Liver (tissue), 3 donors: ENCODE measurements around the gene BPIFA2.

Source experiments
- FOXA1 ChIP-seq: IDR thresholded peaks from 2 replicates; pipeline ENCODE4 v1.6.1; 2016; ENCODE audit warnings: antibody characterized with exemption
- GABPA ChIP-seq, 2 donors: IDR thresholded peaks in 1 of 2; conservative IDR thresholded peaks in 1 of 2; 2 replicates each; pipeline ENCODE4 v1.6.1; 2016; ENCODE audit warnings: antibody characterized with exemption in 2 of 2, mild to moderate bottlenecking in 1 of 2, moderate library complexity in 1 of 2
- JUND ChIP-seq, 2 donors: IDR thresholded peaks; 2 replicates each; pipeline ENCODE4 v1.6.1; 2016; ENCODE audit warnings: antibody characterized with exemption in 2 of 2
- RAD21 ChIP-seq, 2 donors: IDR thresholded peaks; 2 replicates each; pipeline ENCODE4 v1.6.1; 2016; ENCODE audit warnings: antibody characterized with exemption in 2 of 2, mild to moderate bottlenecking in 2 of 2
- SP1 ChIP-seq: IDR thresholded peaks from 2 replicates; pipeline ENCODE4 v1.6.1; 2018; ENCODE audit warnings: antibody characterized with exemption, mild to moderate bottlenecking
- TAF1 ChIP-seq: conservative IDR thresholded peaks from 2 replicates; pipeline ENCODE4 v1.6.1; 2016; ENCODE audit warnings: antibody characterized with exemption, mild to moderate bottlenecking
- YY1 ChIP-seq: IDR thresholded peaks from 2 replicates; pipeline ENCODE4 v1.6.1; 2016; ENCODE audit warnings: antibody characterized with exemption, mild to moderate bottlenecking
- TF ChIP-seq, protein P1 (sequence below): fragments of 150-350 bp; IDR thresholded peaks from 2 replicates; pipeline ENCODE4 v1.5.1; 2017; ENCODE audit warnings: improper control_type of control experiment, low read depth, low read length; ENCODE audit not compliant: missing input control
- TF ChIP-seq, protein P2 (sequence below): IDR thresholded peaks from 2 replicates; pipeline ENCODE4 v1.6.1; 2016; ENCODE audit warnings: antibody characterized with exemption, mild to moderate bottlenecking
- TF ChIP-seq, protein P3 (sequence below): IDR thresholded peaks from 2 replicates; pipeline ENCODE4 v1.6.1; 2016; ENCODE audit warnings: antibody characterized with exemption
- TF ChIP-seq, protein P4 (sequence below): IDR thresholded peaks from 2 replicates; pipeline ENCODE4 v1.6.1; 2016; ENCODE audit warnings: antibody characterized with exemption
- TF ChIP-seq, protein P5 (sequence below): IDR thresholded peaks from 2 replicates; pipeline ENCODE4 v1.6.1; 2016; ENCODE audit warnings: antibody characterized with exemption
- donor health status: healthy.
- donor health status: healthy.

DNA sequence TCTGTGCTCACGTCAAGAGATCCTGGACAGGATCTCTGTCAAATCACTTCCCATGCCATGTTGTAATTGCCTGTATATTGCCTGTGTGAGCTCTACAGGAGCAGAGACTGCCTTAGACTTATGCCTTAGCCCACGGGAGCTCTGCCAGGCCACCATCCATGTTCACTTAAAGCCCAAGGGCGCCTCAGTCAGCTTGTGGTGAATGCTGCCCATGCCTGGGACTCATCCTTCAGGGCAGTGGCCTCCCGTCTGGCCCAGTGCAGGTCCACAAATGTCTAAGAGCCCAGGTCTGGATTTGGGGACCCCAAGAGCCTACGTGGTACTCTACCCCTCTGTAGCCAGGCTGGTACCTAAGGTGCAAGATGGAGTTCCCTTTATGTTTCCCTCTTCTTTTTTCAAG lies 22.4 kb upstream of the BPIFA2 start:
- TF ChIP-seq RAD21 (IDR thresholded peaks at IDR 0.05) (no peak), YY1 (no peak), GABPA (IDR thresholded peaks at IDR 0.05 in 1 of 2, conservative IDR thresholded peaks at IDR 0.05 in 1 of 2) (no peak), SP1 (no peak), FOXA1 (no peak), TAF1 (no peak), JUND (IDR thresholded peaks at IDR 0.05) (no peak)
- TF ChIP-seq, protein P1, sequence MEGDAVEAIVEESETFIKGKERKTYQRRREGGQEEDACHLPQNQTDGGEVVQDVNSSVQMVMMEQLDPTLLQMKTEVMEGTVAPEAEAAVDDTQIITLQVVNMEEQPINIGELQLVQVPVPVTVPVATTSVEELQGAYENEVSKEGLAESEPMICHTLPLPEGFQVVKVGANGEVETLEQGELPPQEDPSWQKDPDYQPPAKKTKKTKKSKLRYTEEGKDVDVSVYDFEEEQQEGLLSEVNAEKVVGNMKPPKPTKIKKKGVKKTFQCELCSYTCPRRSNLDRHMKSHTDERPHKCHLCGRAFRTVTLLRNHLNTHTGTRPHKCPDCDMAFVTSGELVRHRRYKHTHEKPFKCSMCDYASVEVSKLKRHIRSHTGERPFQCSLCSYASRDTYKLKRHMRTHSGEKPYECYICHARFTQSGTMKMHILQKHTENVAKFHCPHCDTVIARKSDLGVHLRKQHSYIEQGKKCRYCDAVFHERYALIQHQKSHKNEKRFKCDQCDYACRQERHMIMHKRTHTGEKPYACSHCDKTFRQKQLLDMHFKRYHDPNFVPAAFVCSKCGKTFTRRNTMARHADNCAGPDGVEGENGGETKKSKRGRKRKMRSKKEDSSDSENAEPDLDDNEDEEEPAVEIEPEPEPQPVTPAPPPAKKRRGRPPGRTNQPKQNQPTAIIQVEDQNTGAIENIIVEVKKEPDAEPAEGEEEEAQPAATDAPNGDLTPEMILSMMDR: no peak
- TF ChIP-seq, protein P2, sequence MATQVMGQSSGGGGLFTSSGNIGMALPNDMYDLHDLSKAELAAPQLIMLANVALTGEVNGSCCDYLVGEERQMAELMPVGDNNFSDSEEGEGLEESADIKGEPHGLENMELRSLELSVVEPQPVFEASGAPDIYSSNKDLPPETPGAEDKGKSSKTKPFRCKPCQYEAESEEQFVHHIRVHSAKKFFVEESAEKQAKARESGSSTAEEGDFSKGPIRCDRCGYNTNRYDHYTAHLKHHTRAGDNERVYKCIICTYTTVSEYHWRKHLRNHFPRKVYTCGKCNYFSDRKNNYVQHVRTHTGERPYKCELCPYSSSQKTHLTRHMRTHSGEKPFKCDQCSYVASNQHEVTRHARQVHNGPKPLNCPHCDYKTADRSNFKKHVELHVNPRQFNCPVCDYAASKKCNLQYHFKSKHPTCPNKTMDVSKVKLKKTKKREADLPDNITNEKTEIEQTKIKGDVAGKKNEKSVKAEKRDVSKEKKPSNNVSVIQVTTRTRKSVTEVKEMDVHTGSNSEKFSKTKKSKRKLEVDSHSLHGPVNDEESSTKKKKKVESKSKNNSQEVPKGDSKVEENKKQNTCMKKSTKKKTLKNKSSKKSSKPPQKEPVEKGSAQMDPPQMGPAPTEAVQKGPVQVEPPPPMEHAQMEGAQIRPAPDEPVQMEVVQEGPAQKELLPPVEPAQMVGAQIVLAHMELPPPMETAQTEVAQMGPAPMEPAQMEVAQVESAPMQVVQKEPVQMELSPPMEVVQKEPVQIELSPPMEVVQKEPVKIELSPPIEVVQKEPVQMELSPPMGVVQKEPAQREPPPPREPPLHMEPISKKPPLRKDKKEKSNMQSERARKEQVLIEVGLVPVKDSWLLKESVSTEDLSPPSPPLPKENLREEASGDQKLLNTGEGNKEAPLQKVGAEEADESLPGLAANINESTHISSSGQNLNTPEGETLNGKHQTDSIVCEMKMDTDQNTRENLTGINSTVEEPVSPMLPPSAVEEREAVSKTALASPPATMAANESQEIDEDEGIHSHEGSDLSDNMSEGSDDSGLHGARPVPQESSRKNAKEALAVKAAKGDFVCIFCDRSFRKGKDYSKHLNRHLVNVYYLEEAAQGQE: no peak
- TF ChIP-seq, protein P3, sequence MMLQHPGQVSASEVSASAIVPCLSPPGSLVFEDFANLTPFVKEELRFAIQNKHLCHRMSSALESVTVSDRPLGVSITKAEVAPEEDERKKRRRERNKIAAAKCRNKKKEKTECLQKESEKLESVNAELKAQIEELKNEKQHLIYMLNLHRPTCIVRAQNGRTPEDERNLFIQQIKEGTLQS: no peak
- TF ChIP-seq, protein P4, sequence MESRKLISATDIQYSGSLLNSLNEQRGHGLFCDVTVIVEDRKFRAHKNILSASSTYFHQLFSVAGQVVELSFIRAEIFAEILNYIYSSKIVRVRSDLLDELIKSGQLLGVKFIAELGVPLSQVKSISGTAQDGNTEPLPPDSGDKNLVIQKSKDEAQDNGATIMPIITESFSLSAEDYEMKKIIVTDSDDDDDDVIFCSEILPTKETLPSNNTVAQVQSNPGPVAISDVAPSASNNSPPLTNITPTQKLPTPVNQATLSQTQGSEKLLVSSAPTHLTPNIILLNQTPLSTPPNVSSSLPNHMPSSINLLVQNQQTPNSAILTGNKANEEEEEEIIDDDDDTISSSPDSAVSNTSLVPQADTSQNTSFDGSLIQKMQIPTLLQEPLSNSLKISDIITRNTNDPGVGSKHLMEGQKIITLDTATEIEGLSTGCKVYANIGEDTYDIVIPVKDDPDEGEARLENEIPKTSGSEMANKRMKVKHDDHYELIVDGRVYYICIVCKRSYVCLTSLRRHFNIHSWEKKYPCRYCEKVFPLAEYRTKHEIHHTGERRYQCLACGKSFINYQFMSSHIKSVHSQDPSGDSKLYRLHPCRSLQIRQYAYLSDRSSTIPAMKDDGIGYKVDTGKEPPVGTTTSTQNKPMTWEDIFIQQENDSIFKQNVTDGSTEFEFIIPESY: no peak
- TF ChIP-seq, protein P5, sequence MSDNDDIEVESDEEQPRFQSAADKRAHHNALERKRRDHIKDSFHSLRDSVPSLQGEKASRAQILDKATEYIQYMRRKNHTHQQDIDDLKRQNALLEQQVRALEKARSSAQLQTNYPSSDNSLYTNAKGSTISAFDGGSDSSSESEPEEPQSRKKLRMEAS: no peak
